22Rv1 (cell line): Measurements from ENCODE around the gene TP53RK.

ENCODE experiments used
- H3K27ac ChIP-seq: fragments of 450-650 bp; 2 replicates; pipeline ENCODE4 v1.5.1; 2017
- CTCF ChIP-seq: fragments of 450-650 bp; IDR thresholded peaks from 2 replicates; pipeline ENCODE4 v1.5.1; 2017; ENCODE audit warnings: mild to moderate bottlenecking
- ZFX ChIP-seq: fragments of 450-650 bp; IDR thresholded peaks from 2 replicates; pipeline ENCODE4 v1.6.1; 2017; ENCODE audit warnings: antibody characterized with exemption, borderline replicate concordance

Gene TP53RK

GRCh38 chr20:46666306-46666705, 22.9 kb downstream of the TP53RK start:
- no peak overlapping the region for H3K27ac ChIP-seq
- TF ChIP-seq ZFX (no peak), CTCF (no peak)

DNA sequence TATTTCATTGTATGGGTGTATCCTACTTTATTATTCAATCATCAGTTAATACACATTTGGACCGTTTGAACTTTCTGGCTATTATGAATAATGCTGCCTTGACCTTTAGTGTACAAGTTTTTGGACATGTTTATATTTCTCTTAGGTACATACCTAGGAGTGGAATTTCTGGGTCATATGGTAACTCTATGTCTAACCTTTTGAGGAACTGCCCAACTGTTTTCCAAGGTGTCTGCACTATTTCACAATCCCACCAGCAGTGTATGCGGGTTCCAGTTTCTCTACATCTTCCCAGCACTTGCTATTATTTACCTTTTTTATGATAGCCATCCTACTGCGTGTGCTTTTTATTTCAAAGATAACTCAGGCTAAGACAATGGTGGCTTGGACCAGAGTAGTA, 23.6 kb downstream of the TP53RK start:
- TF ChIP-seq ZFX (no peak), CTCF (no peak)
- no peak overlapping the region for H3K27ac ChIP-seq

DNA sequence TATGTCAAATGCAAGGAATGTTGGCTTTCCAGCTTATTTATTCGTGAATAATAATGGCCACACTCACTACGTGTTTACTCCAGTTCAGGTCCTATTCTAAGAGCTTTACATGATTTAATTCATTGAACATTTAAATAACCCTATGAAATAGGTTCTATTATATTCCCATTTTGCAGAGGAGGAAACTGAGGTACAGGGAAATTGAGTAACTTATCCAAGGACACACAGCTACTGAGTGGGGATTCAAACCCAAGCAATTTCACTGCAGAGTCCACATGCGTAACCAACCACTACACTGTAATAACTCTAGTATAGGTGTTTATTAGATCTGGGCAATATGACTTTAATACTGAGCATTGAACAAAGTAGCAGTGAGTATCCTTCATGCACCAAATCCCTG, 25.7 kb downstream of the TP53RK start:
- H3K27ac ChIP-seq: no peak overlapping the region

DNA sequence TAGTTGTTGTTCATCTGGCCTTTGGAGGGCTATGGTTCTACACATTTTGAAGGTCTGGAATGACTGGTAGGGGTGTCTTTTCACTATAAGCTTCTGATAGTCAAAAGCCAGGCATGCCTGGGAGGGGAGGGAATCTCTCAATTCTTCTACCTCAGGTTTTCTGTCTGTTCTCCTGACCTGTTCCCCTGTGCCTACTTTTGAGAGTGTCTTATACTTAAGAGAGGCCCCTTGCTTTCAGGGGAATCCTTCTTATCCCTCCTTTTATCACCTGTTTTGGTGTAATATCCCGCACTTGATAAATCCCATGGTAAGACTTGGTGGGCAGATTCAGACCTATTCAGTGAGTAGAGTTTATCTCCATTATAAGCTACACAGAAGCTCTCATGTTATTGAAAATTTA, 27.6 kb downstream of the TP53RK start:
- no peak overlapping the region for H3K27ac ChIP-seq
- TF ChIP-seq ZFX (no peak), CTCF (no peak)

More for the DNA sequence above, 25.7 kb downstream of the TP53RK start:
- TF ChIP-seq ZFX (no peak), CTCF (no peak)

- TF ChIP-seq CTCF (no peak), ZFX (no peak)
Observed at GRCh38 chr20:46660487-46660886, 28.8 kb downstream of the TP53RK start.

DNA sequence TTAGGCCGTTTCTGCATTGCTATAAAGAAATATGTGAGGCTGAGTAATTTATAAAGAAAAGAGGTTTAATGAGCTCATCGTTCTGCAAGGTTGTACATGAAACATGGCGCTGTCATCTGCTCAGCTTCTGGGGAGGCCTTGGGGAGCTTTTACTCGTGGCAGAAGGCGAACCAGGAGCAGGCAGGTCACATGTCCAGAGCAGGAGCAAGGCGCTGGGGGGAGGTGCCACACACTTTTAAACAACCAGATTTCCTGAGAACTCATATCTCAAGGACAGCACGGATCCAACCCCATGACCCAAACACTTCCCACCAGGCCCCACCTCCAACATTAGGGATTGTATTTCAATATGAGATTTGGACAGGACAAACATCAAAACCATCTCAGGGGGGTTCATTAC, 31.6 kb downstream of the TP53RK start:
- TF ChIP-seq ZFX (no peak), CTCF (no peak)
- H3K27ac ChIP-seq: no peak overlapping the region

More at GRCh38 chr20:46660487-46660886, 28.8 kb downstream of the TP53RK start:
- H3K27ac ChIP-seq: no peak overlapping the region

DNA sequence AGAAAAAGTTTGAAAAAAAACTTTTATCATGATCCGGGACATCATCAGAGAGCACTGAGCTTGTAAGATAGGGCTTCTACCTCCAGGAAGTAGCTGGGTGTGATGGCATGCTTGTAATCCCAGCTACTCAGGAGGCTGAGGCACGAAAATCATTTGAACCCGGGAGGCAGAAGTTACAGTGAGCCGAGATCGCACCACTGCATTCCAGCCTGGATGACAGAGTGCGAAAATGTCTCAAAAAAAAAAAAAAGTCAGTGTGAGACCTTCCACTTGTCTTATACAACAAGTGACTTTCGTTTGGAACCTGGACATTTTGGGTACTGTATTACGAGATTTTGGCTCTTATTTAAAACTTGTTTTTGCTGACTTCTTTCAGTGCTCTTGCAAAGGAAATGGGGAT, 32.1 kb downstream of the TP53RK start:
- TF ChIP-seq CTCF: no peak
- no peak for TF ChIP-seq ZFX
- H3K27ac ChIP-seq: no peak overlapping the region
